Heart left ventricle (tissue), 16 donors: ENCODE data around the gene ZNF429. TPM values are rescaled to one million over a fixed set of nuclear protein-coding genes. Genes with fewer than 3 reads are reported as not detected.

Experiments
- ATAC-seq, 4 donors: fragments of 200-7000 bp; cut with Tn5 transposase; one replicate each; pipeline ENCODE4 v1.9.1; 2020 to 2022; ENCODE audit warnings: moderate library complexity in 4 of 4, mild to moderate bottlenecking in 3 of 4, moderate number of reproducible peaks in 1 of 4
- DNase-seq, 5 donors: peaks; one replicate each; pipeline ENCODE4 v3.0.0-alpha.2; 2020
- H3K27ac ChIP-seq, 12 donors: fragments of 200-600 bp; sonication (generic) in 4 of 12; one replicate each; pipeline versions ENCODE4 v1.5.0 to v1.8.0; 2016 to 2022; ENCODE audit warnings: mild to moderate bottlenecking in 2 of 12
- H3K27me3 ChIP-seq, 9 donors: fragments of 200-600 bp; sonication (generic) in 2 of 9; one replicate each; pipeline versions ENCODE4 v1.5.1 to v1.8.0; 2016 to 2022; ENCODE audit warnings: mild to moderate bottlenecking in 3 of 9
- H3K36me3 ChIP-seq, 9 donors: fragments of 200-600 bp; sonication (generic) in 2 of 9; one replicate each; pipeline versions ENCODE4 v1.5.0 to v1.8.0; 2018 to 2022; ENCODE audit warnings: mild to moderate bottlenecking in 2 of 9
- H3K4me1 ChIP-seq, 12 donors: fragments of 200-600 bp; sonication (generic) in 4 of 12; one replicate each; pipeline versions ENCODE4 v1.5.0 to v1.8.0; 2016 to 2022; ENCODE audit warnings: mild to moderate bottlenecking in 3 of 12
- H3K4me3 ChIP-seq, 12 donors: fragments of 200-600 bp; sonication (generic) in 4 of 12; one replicate each; pipeline versions ENCODE4 v1.5.0 to v1.8.0; 2017 to 2022; ENCODE audit warnings: mild to moderate bottlenecking in 9 of 12, moderate library complexity in 4 of 12
- H3K9me3 ChIP-seq, 12 donors: fragments of 200-600 bp; sonication (generic) in 4 of 12; one replicate each; pipeline versions ENCODE4 v1.5.0 to v1.8.0; 2016 to 2022; ENCODE audit warnings: mild to moderate bottlenecking in 1 of 12
- CTCF ChIP-seq, 12 donors: fragments of 200-600 bp; sonication (generic) in 4 of 12; IDR thresholded peaks; one replicate each; pipeline versions ENCODE4 v1.5.0 to v1.8.0; 2018 to 2022; ENCODE audit warnings: antibody characterized with exemption in 12 of 12, mild to moderate bottlenecking in 5 of 12
- POLR2A ChIP-seq, 2 donors: fragments of 450-650 bp; IDR thresholded peaks; one replicate each; pipeline ENCODE4 v1.6.1; 2017; ENCODE audit warnings: antibody characterized with exemption in 2 of 2, mild to moderate bottlenecking in 2 of 2, moderate library complexity in 2 of 2
- WGBS, 4 donors: extraction: QIAGEN DNeasy Blood & Tissue Kit in 2 of 4; methylation state at CpG; one replicate each; pipeline versions ENCODE4 v1.1.5 to v1.1.7; 2013 to 2018; 5-methylcytosine and 5-hydroxymethylcytosine counted together
- intact Hi-C, 10 donors: fragments of 100-400 bp; cut with DNase I; formaldehyde crosslinking; loops; one replicate each; pipeline versions ENCODE4 v1.11.1 to v1.14.2; 2022
- polyA plus RNA-seq, 2 donors: library from polyadenylated mRNA; stranded (reverse); fragments of 200-250 nt; gene quantifications; one replicate each; pipeline ENCODE4 v1.2.3, GENCODE V29; 2013
- total RNA-seq, 9 donors: library from RNA; depleted of rRNA in 2 of 9; stranded (reverse); fragments of >200 nt in 2 of 9; fragmentation: NEBNext Ultra II Directional in 3 of 9; extraction: Animal tissue kit (Norgen Biotek cat#: 25700) in 3 of 9; gene quantifications; one replicate each; pipeline versions ENCODE4 v1.1.0 to v1.2.4, GENCODE V29; 2016 to 2023
- donor health status: ischemic (EF 13 %, LVEDD 7.1; RV severe dilation, severe dysfunction).
- donor health status: healthy with polysubstance abuse.
- donor health status: DM: no; HTN: yes; CAD: no.
- donor health status: DM: no; HTN: no; CAD: no.
- donor health status: ischemic (EF 25% LVEDD 6.9; RV normal size, moderate dysfunction).
- donor health status: ischemic (EF 25% LVEDD 5.7; RV mildly dilated, moderate dysfunction).
- donor health status: healthy.
- donor health status: DM: yes; HTN: yes; CAD: no.
- donor health status: ischemic (EF 35%, LVEDD 5.7; RV mildly dilated, moderate dysfunction).
- donor health status: nonischemic (EF 11% LVEDD 7.7; RV severe dilation, severe dysfunction).
- donor health status: DM: yes; HTN: yes; CAD: no.
- donor health status: PGD.
- donor health status: ischemic (EF 29% LVEDD 5.4; RV normal size, mild dysfunction).
- donor health status: nonischemic (EF 23%, LVEDD 6.1; RV moderate dilation, normal function).

ZNF429 gene
- total and polyA plus RNA-seq, 11 donors: 4.5 to 10.1 (median 8.2) TPM

GRCh38 chr19:21580101-21580500 is 74.7 kb downstream of the ZNF429 start:
- H3K4me1 ChIP-seq: peaks cover 0 to 2% (median 0%) of the 10 kb centered on the region in 12 donors
- no peak overlapping the region for H3K27ac ChIP-seq
- no peak overlapping the region for H3K4me3 ChIP-seq
- DNase-seq (no peak), ATAC-seq (no peak)
- peaks cover 0 to 38% (median 2%) of the 10 kb centered on the region in 12 donors for H3K9me3 ChIP-seq
- no peaks in the 10 kb centered on the region for H3K27me3 ChIP-seq
- 51 to 70% (median 58%) methylated on average over 3 of the region's 3 CpGs for WGBS, 4 donors
- no peaks in the 10 kb centered on the region for H3K36me3 ChIP-seq
- no peak for TF ChIP-seq POLR2A (IDR thresholded peaks at IDR 0.05)
- TF ChIP-seq CTCF (IDR thresholded peaks at IDR 0.05): no peak
- intact Hi-C loops: no loop called here

GRCh38 chr19:21580818-21581217 is 75.4 kb downstream of the ZNF429 start:
- WGBS, 4 donors: 82 to 98% (median 89%) methylated on average over 1 of the region's 1 CpG
- intact Hi-C loops: no loop called here
- TF ChIP-seq CTCF (IDR thresholded peaks at IDR 0.05) (no peak), POLR2A (IDR thresholded peaks at IDR 0.05) (no peak)

GRCh38 chr19:21581646-21582240 is 76.3 kb downstream of the ZNF429 start:
- no peak overlapping the region for H3K27ac ChIP-seq
- peaks cover 0 to 15% (median 0%) of the 10 kb centered on the region in 12 donors for H3K4me1 ChIP-seq
- ATAC-seq: no peak
- no peak overlapping the region for H3K4me3 ChIP-seq
- H3K9me3 ChIP-seq: peaks cover 0 to 34% (median 2%) of the 10 kb centered on the region in 12 donors
- H3K36me3 ChIP-seq: no peaks in the 10 kb centered on the region
- peaks cover 0 to 7% (median 0%) of the 10 kb centered on the region in 9 donors for H3K27me3 ChIP-seq
- no peak for DNase-seq
- intact Hi-C loops: no loop called here
- TF ChIP-seq CTCF (IDR thresholded peaks at IDR 0.05) (no peak), POLR2A (IDR thresholded peaks at IDR 0.05) (no peak)
- 89 to 95% (median 94%) methylated on average over 1 of the region's 1 CpG for WGBS, 4 donors

More at GRCh38 chr19:21580818-21581217, 75.4 kb downstream of the ZNF429 start:
- no peak for DNase-seq
- Histone ChIP-seq H3K9me3 (peaks cover 0 to 39% (median 2%) of the 10 kb centered on the region in 12 donors), H3K4me3 (no peak overlapping the region), H3K36me3 (no peaks in the 10 kb centered on the region), H3K27me3 (no peaks in the 10 kb centered on the region), H3K27ac (no peak overlapping the region), H3K4me1 (peaks cover 0 to 8% (median 0%) of the 10 kb centered on the region in 12 donors)
- ATAC-seq: no peak

- ATAC-seq (no peak), DNase-seq (no peak)
- Histone ChIP-seq H3K27me3 (peaks cover 0 to 12% (median 0%) of the 10 kb centered on the region in 9 donors), H3K36me3 (no peaks in the 10 kb centered on the region), H3K27ac (no peak overlapping the region), H3K4me3 (peak overlapping the region in 2 of 12 donors; percentile 74 to 94), H3K9me3 (peaks cover 0 to 21% (median 2%) of the 10 kb centered on the region in 12 donors), H3K4me1 (peaks cover 0 to 23% (median 0%) of the 10 kb centered on the region in 12 donors)
- 78 to 87% (median 85%) methylated on average over 5 of the region's 5 CpGs for WGBS, 4 donors
- intact Hi-C loops: no loop called here
- TF ChIP-seq CTCF (IDR thresholded peaks at IDR 0.05) (no peak), POLR2A (IDR thresholded peaks at IDR 0.05) (no peak)
Measured at GRCh38 chr19:21584537-21584936, 79.1 kb downstream of the ZNF429 start.
